GM04504 (cell line): ENCODE measurements around the gene TMEM176B.

ENCODE experiments used
- DNase-seq: peaks from one replicate; pipeline ENCODE4 v3.0.0-alpha.2; 2012; ENCODE audit warnings: low read depth

TMEM176B gene

GRCh38 chr7:150799741-150800580 is at the start of gene TMEM176B:
TMEM176B (minus strand) TSS chr7:150800364; CDS start chr7:150796569, 3,795 bp downstream.
- no peak for DNase-seq

- DNase-seq: no peak
These were observed 49.1 kb upstream of the TMEM176B start for GRCh38 chr7:150849204-150849775.

GRCh38 chr7:150848561-150849115 is 48.5 kb upstream of the TMEM176B start:
- DNase-seq: no peak

GRCh38 chr7:150848111-150848510 is 47.9 kb upstream of the TMEM176B start:
- DNase-seq: no peak

- DNase-seq: no peak
These were observed 47.4 kb upstream of the TMEM176B start for GRCh38 chr7:150847536-150847935.

- no peak for DNase-seq
These were observed 46.3 kb upstream of the TMEM176B start for GRCh38 chr7:150846291-150847115.

GRCh38 chr7:150845421-150845861 is 45.3 kb upstream of the TMEM176B start:
- DNase-seq: no peak

- no peak for DNase-seq
These were observed 42.6 kb upstream of the TMEM176B start for GRCh38 chr7:150842716-150843115.

- no peak for DNase-seq
These were observed 41.9 kb upstream of the TMEM176B start for GRCh38 chr7:150842018-150842417.

GRCh38 chr7:150838965-150839650 is 38.9 kb upstream of the TMEM176B start:
- DNase-seq: no peak

GRCh38 chr7:150835702-150836280 is 35.6 kb upstream of the TMEM176B start:
- no peak for DNase-seq

GRCh38 chr7:150835019-150835418 is 34.9 kb upstream of the TMEM176B start:
- no peak for DNase-seq

GRCh38 chr7:150831851-150832250 is 31.7 kb upstream of the TMEM176B start:
- no peak for DNase-seq

- no peak for DNase-seq
These were observed 30.8 kb upstream of the TMEM176B start for GRCh38 chr7:150830937-150831336.

GRCh38 chr7:150829426-150829825 is 29.3 kb upstream of the TMEM176B start:
- no peak for DNase-seq

- DNase-seq: no peak
These were observed 28.2 kb upstream of the TMEM176B start for GRCh38 chr7:150828384-150828783.

GRCh38 chr7:150826061-150826849 is 26.1 kb upstream of the TMEM176B start:
- DNase-seq: no peak

GRCh38 chr7:150824379-150825177 is 24.4 kb upstream of the TMEM176B start:
- no peak for DNase-seq

- DNase-seq: peak; percentile 3
These were observed 23.4 kb upstream of the TMEM176B start for GRCh38 chr7:150823484-150824126.
